ENCODE results near the gene PRKCE. TPM values are rescaled to one million over a fixed set of nuclear protein-coding genes. Genes with fewer than 3 reads are reported as not detected.

Gene PRKCE
- 13.6 and 17.0 TPM in 2 replicates for total RNA-seq (2014; rRNA removed; shearing (Covaris generic))
- 42.1 and 50.2 TPM in 2 replicates for total RNA-seq (2022)
- Bru-seq, nascent RNA, result percentile 77 among the genes with signal in this experiment
- BruChase-seq, experiment 1, labeled RNA remaining after a 6-hour chase, result percentile 82 among the genes with signal in this experiment
- percentile 75 among the genes with signal in this experiment for BruChase-seq, experiment 2, labeled RNA remaining after a 2-hour chase
- long read RNA-seq, full-length matches to known transcripts, result 1 of 20 reads
- long read RNA-seq, partial matches to known transcripts, result 1 of 20 reads
- long read RNA-seq, other reads (novel, unspliced or antisense), result 18 of 20 reads

DNA sequence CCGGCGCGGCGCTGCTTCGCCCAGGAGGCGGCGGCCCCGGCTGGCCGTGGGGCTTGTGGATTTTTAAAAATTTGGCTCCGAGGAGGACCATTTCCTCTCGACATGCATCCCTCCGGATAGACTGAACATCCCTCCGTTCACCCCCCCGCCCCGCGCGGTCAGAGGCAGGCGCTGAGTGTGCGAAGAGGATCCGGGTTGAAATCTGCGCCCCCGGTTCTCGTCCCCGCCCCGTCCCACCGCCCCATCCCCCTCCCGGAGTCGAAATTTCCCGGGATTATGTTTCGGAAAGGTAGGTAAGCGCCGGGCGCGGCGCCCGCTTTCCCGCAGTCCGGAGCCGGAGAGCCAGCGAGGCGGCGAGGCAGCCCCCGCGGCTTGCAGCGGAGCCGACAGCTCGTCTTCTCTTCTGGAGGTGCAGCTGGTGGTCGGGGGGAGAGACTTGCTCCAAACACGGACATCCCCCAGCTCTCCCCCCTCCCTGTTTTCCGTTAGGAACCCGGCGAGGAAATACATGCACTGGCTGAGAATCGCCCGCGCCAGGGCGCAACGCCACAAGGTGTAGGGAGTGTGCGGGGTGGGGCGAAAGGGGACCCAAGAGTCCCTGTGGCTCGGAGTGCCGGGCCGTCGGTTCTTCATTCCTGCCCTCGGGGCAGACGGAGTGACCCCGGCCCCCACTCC, at the start of gene PRKCE:
PRKCE (plus strand) TSS at position 261 of the 675 bp plus-strand sequence.
- no peaks in the 10 kb centered on the region for H3K36me3 ChIP-seq (ENCODE audit: insufficient read depth, low read length)
- peaks cover 19% of the 10 kb centered on the region for H3K4me1 ChIP-seq (ENCODE audit: insufficient read depth, low read length, poor library complexity, severe bottlenecking)
- ChIA-PET CTCF (ENCODE audit: unreplicated experiment) (interaction anchor here (0.6 to 1.7 kb wide), 3 partner anchors 90 to 192 kb away, joined by 5 to 10 read pairs (median 6); no protein-coding TSS in a partner anchor), POLR2A (interaction anchor here (0.7 to 2.1 kb wide), 10 partner anchors 9 to 284 kb away, joined by 3 to 7 read pairs (median 4); partner anchors contain the start of gene SRBD1)
- peak; percentile 39 for DNase-seq (ENCODE audit: low spot score)
- H3K9me2 ChIP-seq (ENCODE audit: insufficient read depth, low read length), result no peaks in the 10 kb centered on the region
- H3K4me3 ChIP-seq (ENCODE audit: low read depth, low read length, poor library complexity, severe bottlenecking), result peak within 1 kb of the TSS; percentile 89
- TF ChIP-seq CTCF (conservative IDR thresholded peaks at IDR 0.05; ENCODE audit: low read length) (no peak), EZH2phosphoT487 (IDR thresholded peaks at IDR 0.05; ENCODE audit: borderline replicate concordance, low read depth, low read length) (no peak)
- peaks cover 3% of the 10 kb centered on the region; the same call in 1 of the 2 replicates for H3K79me2 ChIP-seq (ENCODE audit: insufficient read depth, low read depth, low read length)
- H2AFZ ChIP-seq (ENCODE audit: low read length), result peak within 1 kb of the TSS; percentile 93
- intact Hi-C loops (cut with micrococcal nuclease; ENCODE audit: unreplicated experiment), result loop anchor here (1.0 to 5.0 kb wide), 5 partner anchors 41 to 185 kb away; no protein-coding TSS in a partner anchor
- no peaks in the 10 kb centered on the region for H3K9me3 ChIP-seq (ENCODE audit: low read length)
- H3K4me2 ChIP-seq (ENCODE audit: low read length), result peak within 1 kb of the TSS; percentile 99
- peak within 1 kb of the TSS; percentile 18 for H3K27ac ChIP-seq (ENCODE audit: low read depth, low read length, poor library complexity, severe bottlenecking)
- no TSS peak for BruUV-seq (replicated peaks)
- no peaks in the 10 kb centered on the region; the same call in 1 of the 2 replicates for H4K20me1 ChIP-seq (ENCODE audit: insufficient read depth, low read length)

GRCh38 chr2:45602624-45603023, 48.9 kb upstream of the PRKCE start:
- H3K4me3 ChIP-seq (ENCODE audit: low read depth, low read length, poor library complexity, severe bottlenecking), result no peak overlapping the region
- peaks cover 57% of the 10 kb centered on the region for H3K36me3 ChIP-seq (ENCODE audit: insufficient read depth, low read length)
- no peak overlapping the region for H2AFZ ChIP-seq (ENCODE audit: low read length)
- no peaks in the 10 kb centered on the region for H3K9me3 ChIP-seq (ENCODE audit: low read length)
- TF ChIP-seq EZH2phosphoT487 (IDR thresholded peaks at IDR 0.05; ENCODE audit: borderline replicate concordance, low read depth, low read length) (no peak), CTCF (conservative IDR thresholded peaks at IDR 0.05; ENCODE audit: low read length) (no peak)
- H3K79me2 ChIP-seq (ENCODE audit: insufficient read depth, low read depth, low read length), result peaks cover 4% of the 10 kb centered on the region; the same call in 1 of the 2 replicates
- H3K9me2 ChIP-seq (ENCODE audit: insufficient read depth, low read length), result no peaks in the 10 kb centered on the region
- no peak overlapping the region for H3K27ac ChIP-seq (ENCODE audit: low read depth, low read length, poor library complexity, severe bottlenecking)
- BruUV-seq (replicated peaks), result no TSS peak
- ChIA-PET POLR2A (interaction anchor here (0.7 to 1.2 kb wide), 2 partner anchors 14 to 379 kb away, joined by 3 to 4 read pairs; no protein-coding TSS in a partner anchor), CTCF (ENCODE audit: unreplicated experiment) (no interaction called here)
- intact Hi-C loops (cut with micrococcal nuclease; ENCODE audit: unreplicated experiment), result no loop called here
- peaks cover 7% of the 10 kb centered on the region for H3K4me1 ChIP-seq (ENCODE audit: insufficient read depth, low read length, poor library complexity, severe bottlenecking)
- no peaks in the 10 kb centered on the region for H4K20me1 ChIP-seq (ENCODE audit: insufficient read depth, low read length)
- no peak for DNase-seq (ENCODE audit: low spot score)
- H3K4me2 ChIP-seq (ENCODE audit: low read length), result no peak overlapping the region

All from OCI-LY7 (cell line).